Upper lobe of right lung (tissue), 1 donor: Measurements from ENCODE around the gene DAP3. TPM values are rescaled to one million over a fixed set of nuclear protein-coding genes. Genes with fewer than 3 reads are reported as not detected.
"Not testable (repeated sequence)": the region's sequence is repeated elsewhere in the genome, so short reads cannot be mapped to it uniquely, and the experiment has no call there.

ENCODE experiments used
- ATAC-seq: fragments of 200-7000 bp; cut with Tn5 transposase; one replicate; pipeline ENCODE4 v1.9.1; 2020; ENCODE audit warnings: mild to moderate bottlenecking, moderate library complexity
- DNase-seq: peaks from one replicate; pipeline ENCODE4 v3.0.0-alpha.2; 2020
- H3K27ac ChIP-seq: fragments of 200-600 bp; one replicate; pipeline ENCODE4 v1.8.0; 2022
- H3K27me3 ChIP-seq: fragments of 200-600 bp; one replicate; pipeline ENCODE4 v1.8.0; 2022; ENCODE audit warnings: mild to moderate bottlenecking
- H3K36me3 ChIP-seq: fragments of 200-600 bp; one replicate; pipeline ENCODE4 v1.8.0; 2022
- H3K4me1 ChIP-seq: fragments of 200-600 bp; one replicate; pipeline ENCODE4 v1.8.0; 2022
- H3K4me3 ChIP-seq: fragments of 200-600 bp; one replicate; pipeline ENCODE4 v1.8.0; 2022; ENCODE audit warnings: mild to moderate bottlenecking
- H3K9me3 ChIP-seq: fragments of 200-600 bp; one replicate; pipeline ENCODE4 v1.8.0; 2022
- CTCF ChIP-seq: fragments of 200-600 bp; IDR thresholded peaks from one replicate; pipeline ENCODE4 v1.8.0; 2022; ENCODE audit warnings: antibody characterized with exemption
- intact Hi-C: fragments of 100-400 bp; cut with DNase I; formaldehyde crosslinking; loops from one replicate; pipeline ENCODE4 v1.11.0; 2022
- total RNA-seq: library from RNA; stranded (reverse); fragmentation: NEBNext Ultra II Directional; extraction: Animal tissue kit (Norgen Biotek cat#: 25700); gene quantifications from one replicate; pipeline ENCODE4 v1.2.1, GENCODE V29; 2021
- donor health status: DM: no; HTN: yes; CAD: no; lungs with severe emphysema.

The DAP3 gene
- total RNA-seq, 1 donor from 2014 or later: 79.6 TPM

DNA sequence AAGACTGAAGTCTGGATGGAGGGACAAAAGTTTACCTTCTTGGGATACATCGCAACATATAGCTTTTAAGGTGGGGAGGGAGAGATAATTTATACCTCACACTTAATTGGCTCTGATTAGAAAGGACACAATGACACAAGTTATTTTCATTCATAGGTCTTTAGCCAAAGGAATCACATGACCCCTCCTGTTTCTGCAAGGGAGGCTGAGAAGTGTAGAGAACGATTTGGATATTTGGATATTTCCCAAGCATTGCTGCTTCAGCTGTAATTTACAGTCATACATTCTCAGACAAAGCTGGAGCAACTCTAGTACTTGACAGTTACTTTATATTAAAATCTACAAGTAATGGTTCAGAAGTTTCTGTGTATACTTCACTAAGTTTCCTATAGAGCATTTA, 24.2 kb downstream of the DAP3 start:
- no peaks in the 10 kb centered on the region for H3K27me3 ChIP-seq
- H3K36me3 ChIP-seq: peaks cover 25% of the 10 kb centered on the region
- no peak for TF ChIP-seq CTCF
- no peak overlapping the region for H3K27ac ChIP-seq
- DNase-seq: no peak
- no peaks in the 10 kb centered on the region for H3K9me3 ChIP-seq
- no peak for ATAC-seq
- no peaks in the 10 kb centered on the region for H3K4me1 ChIP-seq
- intact Hi-C loops: no loop called here
- no peak overlapping the region for H3K4me3 ChIP-seq

GRCh38 chr1:155715056-155715455, 26.2 kb downstream of the DAP3 start:
- peaks cover 23% of the 10 kb centered on the region for H3K36me3 ChIP-seq
- H3K27ac ChIP-seq, intact Hi-C loops, DNase-seq, H3K4me1 ChIP-seq, H3K4me3 ChIP-seq, H3K27me3 ChIP-seq, H3K9me3 ChIP-seq, ATAC-seq: not testable (repeated sequence)

DNA sequence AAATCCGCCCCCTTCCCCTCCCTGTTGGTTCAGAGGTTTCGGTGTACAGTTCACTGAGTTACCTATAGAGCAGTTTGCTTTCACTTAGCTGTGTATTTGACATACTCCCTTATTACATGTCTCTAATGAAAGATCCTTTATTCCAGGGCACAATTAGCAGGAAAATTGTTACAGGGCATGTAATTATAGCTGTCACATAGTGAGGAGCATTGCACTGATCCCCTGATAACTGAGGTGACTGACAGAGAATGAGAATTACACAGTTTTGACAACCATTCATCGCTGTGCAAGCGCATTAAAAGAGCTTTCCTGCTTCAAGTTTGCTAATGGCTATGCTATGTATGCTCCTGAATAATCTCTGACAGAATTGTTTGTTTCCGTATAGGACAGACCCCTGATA, 26.9 kb downstream of the DAP3 start:
- intact Hi-C loops: no loop called here
- Histone ChIP-seq H3K4me3 (no peak overlapping the region), H3K36me3 (peaks cover 20% of the 10 kb centered on the region), H3K9me3 (no peaks in the 10 kb centered on the region), H3K27ac (no peak overlapping the region), H3K4me1 (no peaks in the 10 kb centered on the region), H3K27me3 (no peaks in the 10 kb centered on the region)
- no peak for TF ChIP-seq CTCF
- no peak for ATAC-seq
- no peak for DNase-seq

- DNase-seq (no peak), ATAC-seq (no peak)
- Histone ChIP-seq H3K27me3 (no peaks in the 10 kb centered on the region), H3K9me3 (no peaks in the 10 kb centered on the region), H3K36me3 (peaks cover 28% of the 10 kb centered on the region), H3K27ac (no peak overlapping the region), H3K4me3 (no peak overlapping the region), H3K4me1 (no peaks in the 10 kb centered on the region)
- intact Hi-C loops: no loop called here
- TF ChIP-seq CTCF: no peak
Observed at GRCh38 chr1:155717041-155717440, 28.1 kb downstream of the DAP3 start.

DNA sequence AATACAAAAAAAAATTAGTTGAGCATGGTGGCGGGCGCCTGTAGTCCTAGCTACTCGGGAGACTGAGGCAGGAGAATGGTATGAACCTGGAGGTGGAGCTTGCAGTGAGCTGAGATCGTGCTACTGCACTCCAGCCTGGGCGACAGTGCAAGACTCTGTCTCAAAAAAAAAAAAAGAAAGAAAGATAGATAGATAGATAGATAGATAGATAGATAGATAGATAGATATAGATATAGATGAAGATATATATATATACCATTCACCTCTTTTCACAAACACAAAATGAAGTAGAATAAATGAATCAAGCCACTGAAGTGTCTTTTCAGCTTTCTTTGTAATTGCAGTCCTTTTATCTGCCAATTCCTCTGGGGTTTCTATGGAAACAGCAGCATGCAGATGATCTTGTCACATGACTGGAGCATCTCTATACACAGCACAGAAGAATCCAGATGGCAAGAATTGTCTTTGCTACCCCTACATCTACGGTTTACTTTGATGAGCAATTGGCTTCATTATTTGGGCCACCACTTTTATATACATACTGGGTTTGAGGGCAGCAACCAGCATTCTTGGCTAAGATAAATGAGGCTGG, 29.7 kb downstream of the DAP3 start:
- intact Hi-C loops, DNase-seq, H3K4me1 ChIP-seq, H3K27me3 ChIP-seq, H3K9me3 ChIP-seq, H3K4me3 ChIP-seq, ATAC-seq, H3K27ac ChIP-seq: not testable (repeated sequence)
- H3K36me3 ChIP-seq: peaks cover 33% of the 10 kb centered on the region

- no peak for TF ChIP-seq CTCF
- Histone ChIP-seq H3K4me3 (no peak overlapping the region), H3K4me1 (no peaks in the 10 kb centered on the region), H3K36me3 (peaks cover 33% of the 10 kb centered on the region), H3K9me3 (no peaks in the 10 kb centered on the region), H3K27ac (no peak overlapping the region), H3K27me3 (no peaks in the 10 kb centered on the region)
- ATAC-seq (no peak), DNase-seq (no peak)
- intact Hi-C loops: no loop called here
Observed at GRCh38 chr1:155719703-155720102, 30.8 kb downstream of the DAP3 start.

DNA sequence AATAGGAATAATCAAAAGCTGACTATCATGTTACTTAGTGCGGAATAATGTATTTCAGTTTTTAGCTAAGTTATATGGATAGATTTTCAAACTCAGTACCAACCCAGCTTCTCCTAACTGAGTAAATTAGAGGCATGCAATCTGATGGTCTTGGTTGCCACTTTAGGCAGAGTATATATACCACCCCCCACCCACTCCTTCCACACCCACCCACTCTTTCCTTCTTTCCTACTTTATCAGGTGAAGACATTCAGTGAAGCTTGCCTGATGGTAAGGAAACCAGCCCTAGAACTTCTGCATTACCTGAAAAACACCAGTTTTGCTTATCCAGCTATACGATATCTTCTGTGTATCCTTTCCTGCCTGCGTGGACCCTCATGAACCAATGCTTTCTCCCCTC, 36.3 kb downstream of the DAP3 start:
- no peak for ATAC-seq
- intact Hi-C loops: no loop called here
- no peak for DNase-seq
- Histone ChIP-seq H3K36me3 (peaks cover 52% of the 10 kb centered on the region), H3K9me3 (no peaks in the 10 kb centered on the region), H3K4me3 (no peak overlapping the region), H3K4me1 (no peaks in the 10 kb centered on the region), H3K27ac (no peak overlapping the region), H3K27me3 (no peaks in the 10 kb centered on the region)
- no peak for TF ChIP-seq CTCF
